Testis (tissue), 3 donors: ENCODE measurements around the gene P2RY1. TPM values are rescaled to one million over a fixed set of nuclear protein-coding genes. Genes with fewer than 3 reads are reported as not detected.

ENCODE experiments used
- DNase-seq: peaks from one replicate; pipeline ENCODE4 v3.0.0-alpha.2; 2019
- H3K27ac ChIP-seq, 2 donors: fragments of 200-600 bp; sonication (generic); one replicate each; pipeline ENCODE4 v1.5.1; 2019
- H3K27me3 ChIP-seq: fragments of 200-600 bp; sonication (generic); one replicate; pipeline ENCODE4 v1.5.1; 2019
- H3K36me3 ChIP-seq: fragments of 200-600 bp; sonication (generic); one replicate; pipeline ENCODE4 v1.5.1; 2017; ENCODE audit warnings: low read depth; ENCODE audit errors: missing control alignments
- H3K4me1 ChIP-seq: fragments of 200-600 bp; sonication (generic); one replicate; pipeline ENCODE4 v1.5.1; 2019
- H3K4me3 ChIP-seq, 2 donors: fragments of 200-600 bp; sonication (generic); one replicate each; pipeline ENCODE4 v1.5.1; 2017 to 2019
- H3K9me3 ChIP-seq: fragments of 200-600 bp; sonication (generic); one replicate; pipeline ENCODE4 v1.5.1; 2017
- POLR2A ChIP-seq: fragments of 450-650 bp; IDR thresholded peaks from one replicate; pipeline ENCODE4 v1.6.1; 2017; ENCODE audit warnings: antibody characterized with exemption, mild to moderate bottlenecking, moderate library complexity
- WGBS, 2 donors: methylation state at CpG; one replicate each; pipeline ENCODE4 v1.1.5; 2018; 5-methylcytosine and 5-hydroxymethylcytosine counted together
- intact Hi-C: fragments of 100-400 bp; cut with DNase I; formaldehyde crosslinking; loops from one replicate; pipeline ENCODE4 v1.15.1; 2023; ENCODE audit warnings: low total_unique reads
- polyA plus RNA-seq: library from polyadenylated mRNA; stranded (reverse); fragments of 350-450 nt; fragmentation: Illumina TruSeq; extraction: RNeasy Lipid Tissue Mini Kit (QIAGEN cat#74804); gene quantifications from one replicate; pipeline ENCODE4 v1.2.3, GENCODE V29; 2014; ENCODE audit warnings: low read depth, low replicate concordance; ENCODE audit not compliant: insufficient read depth
- small RNA-seq, 2 donors: library from RNA; depleted of rRNA; stranded (forward); fragments of <200 nt; gene quantifications; one replicate each; pipeline ENCODE3, GENCODE V24; 2016
- total RNA-seq, 2 donors: library from RNA; depleted of rRNA; stranded (reverse); fragments of >200 nt; gene quantifications; one replicate each; pipeline ENCODE4 v1.2.3, GENCODE V29; 2016
- TF ChIP-seq, protein P1 (sequence below), 3 experiments: fragments of 450-650 bp in 2 of 3; fragments of 200-600 bp in 1 of 3; sonication (generic) in 1 of 3; IDR thresholded peaks; one replicate each; pipeline ENCODE4 v1.5.1; 2016 to 2019; ENCODE audit warnings: antibody characterized with exemption in 3 of 3, mild to moderate bottlenecking in 2 of 3, moderate library complexity in 1 of 3

Gene P2RY1
- total and polyA plus RNA-seq, 3 donors from 2014 or later: 2.0 to 8.2 (median 6.4) TPM

DNA sequence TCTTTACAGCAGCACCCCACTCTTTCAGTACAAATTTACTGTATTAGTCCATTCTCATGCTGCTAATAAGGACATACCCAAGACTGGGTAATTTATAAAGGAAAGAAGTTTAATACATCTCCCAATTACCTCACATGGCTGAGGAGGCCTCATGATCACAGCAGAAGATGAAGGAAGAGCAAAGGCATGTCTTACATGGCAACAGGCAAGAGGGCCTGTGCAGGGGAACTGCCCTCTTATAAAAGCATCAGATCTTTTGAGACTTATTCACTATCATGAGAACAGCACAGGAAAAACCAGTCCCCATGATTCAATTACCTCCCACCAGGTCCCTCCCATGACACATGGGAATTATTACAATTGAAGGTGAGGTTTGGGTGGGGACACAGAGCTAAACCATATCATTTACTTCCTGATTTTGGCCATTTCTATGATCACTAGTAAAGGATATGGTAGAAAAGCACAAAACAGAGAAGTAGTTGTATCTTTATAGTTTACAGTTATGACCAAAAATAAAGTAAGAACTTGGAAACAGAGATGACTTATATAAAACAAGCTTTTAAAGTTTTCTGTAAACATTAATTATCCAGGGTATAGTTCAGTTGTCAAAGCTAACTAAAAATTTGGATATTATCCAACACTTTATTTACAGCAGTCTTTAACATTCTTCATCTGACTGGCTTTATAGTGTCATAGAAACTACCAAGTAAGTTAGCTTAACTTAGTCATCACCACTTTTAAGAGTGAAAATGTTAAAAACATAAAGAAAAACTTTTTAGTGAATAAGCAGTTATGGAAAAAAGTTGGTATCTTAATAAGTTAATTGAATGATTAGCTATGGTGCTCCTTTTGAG, 40.2 kb downstream of the P2RY1 start:
- H3K4me1 ChIP-seq: no peaks in the 10 kb centered on the region
- no peak for DNase-seq
- no peak overlapping the region for H3K27ac ChIP-seq
- H3K4me3 ChIP-seq: no peak overlapping the region
- H3K27me3 ChIP-seq: no peaks in the 10 kb centered on the region
- intact Hi-C loops: no loop called here
- H3K36me3 ChIP-seq: no peaks in the 10 kb centered on the region
- no peaks in the 10 kb centered on the region for H3K9me3 ChIP-seq
- TF ChIP-seq POLR2A: no peak
- TF ChIP-seq, protein P1, sequence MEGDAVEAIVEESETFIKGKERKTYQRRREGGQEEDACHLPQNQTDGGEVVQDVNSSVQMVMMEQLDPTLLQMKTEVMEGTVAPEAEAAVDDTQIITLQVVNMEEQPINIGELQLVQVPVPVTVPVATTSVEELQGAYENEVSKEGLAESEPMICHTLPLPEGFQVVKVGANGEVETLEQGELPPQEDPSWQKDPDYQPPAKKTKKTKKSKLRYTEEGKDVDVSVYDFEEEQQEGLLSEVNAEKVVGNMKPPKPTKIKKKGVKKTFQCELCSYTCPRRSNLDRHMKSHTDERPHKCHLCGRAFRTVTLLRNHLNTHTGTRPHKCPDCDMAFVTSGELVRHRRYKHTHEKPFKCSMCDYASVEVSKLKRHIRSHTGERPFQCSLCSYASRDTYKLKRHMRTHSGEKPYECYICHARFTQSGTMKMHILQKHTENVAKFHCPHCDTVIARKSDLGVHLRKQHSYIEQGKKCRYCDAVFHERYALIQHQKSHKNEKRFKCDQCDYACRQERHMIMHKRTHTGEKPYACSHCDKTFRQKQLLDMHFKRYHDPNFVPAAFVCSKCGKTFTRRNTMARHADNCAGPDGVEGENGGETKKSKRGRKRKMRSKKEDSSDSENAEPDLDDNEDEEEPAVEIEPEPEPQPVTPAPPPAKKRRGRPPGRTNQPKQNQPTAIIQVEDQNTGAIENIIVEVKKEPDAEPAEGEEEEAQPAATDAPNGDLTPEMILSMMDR (IDR thresholded peaks at IDR 0.05): no peak

GRCh38 chr3:152879130-152879789, 44.3 kb downstream of the P2RY1 start:
- H3K36me3 ChIP-seq: no peaks in the 10 kb centered on the region
- H3K9me3 ChIP-seq: no peaks in the 10 kb centered on the region
- H3K4me3 ChIP-seq: no peak overlapping the region
- TF ChIP-seq, protein P1 (IDR thresholded peaks at IDR 0.05): no peak
- TF ChIP-seq POLR2A: no peak
- no peak for DNase-seq
- H3K27ac ChIP-seq: no peak overlapping the region
- intact Hi-C loops: no loop called here
- H3K27me3 ChIP-seq: no peaks in the 10 kb centered on the region
- 72 to 93% methylated on average over 8 of the region's 8 CpGs for WGBS, 2 donors
- H3K4me1 ChIP-seq: no peaks in the 10 kb centered on the region

DNA sequence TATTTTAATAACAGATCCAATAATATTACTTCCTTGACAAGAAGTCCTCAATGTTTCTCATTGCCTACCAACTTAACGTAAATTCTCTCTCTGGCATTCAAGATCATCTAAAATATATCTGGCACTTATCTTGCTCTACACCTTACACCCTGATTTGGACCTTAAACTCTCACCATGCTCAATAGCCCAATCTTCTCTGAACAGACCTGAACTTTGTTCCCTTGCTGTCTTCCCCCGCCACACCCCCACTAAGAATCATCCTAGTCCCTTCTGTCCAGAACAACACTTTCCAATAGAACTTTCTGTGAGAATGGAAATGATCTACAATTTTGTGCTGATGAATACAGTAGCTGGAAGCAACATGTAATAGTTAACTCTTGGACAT, 44.9 kb downstream of the P2RY1 start:
- Histone ChIP-seq H3K9me3 (no peaks in the 10 kb centered on the region), H3K36me3 (no peaks in the 10 kb centered on the region), H3K4me1 (no peaks in the 10 kb centered on the region), H3K27me3 (no peaks in the 10 kb centered on the region), H3K4me3 (no peak overlapping the region), H3K27ac (no peak overlapping the region)
- no peak for DNase-seq
- 71 to 90% methylated on average over 2 of the region's 2 CpGs for WGBS, 2 donors
- TF ChIP-seq, protein P1 (IDR thresholded peaks at IDR 0.05): no peak
- no peak for TF ChIP-seq POLR2A
- intact Hi-C loops: no loop called here

GRCh38 chr3:152885076-152885475, 50.1 kb downstream of the P2RY1 start:
- no peak for DNase-seq
- H3K9me3 ChIP-seq: no peaks in the 10 kb centered on the region
- no peak for TF ChIP-seq POLR2A
- TF ChIP-seq, protein P1 (IDR thresholded peaks at IDR 0.05): no peak
- H3K27me3 ChIP-seq: no peaks in the 10 kb centered on the region
- intact Hi-C loops: no loop called here
- no peaks in the 10 kb centered on the region for H3K4me1 ChIP-seq
- H3K36me3 ChIP-seq: no peaks in the 10 kb centered on the region
- H3K4me3 ChIP-seq: no peak overlapping the region
- no peak overlapping the region for H3K27ac ChIP-seq
- WGBS, 2 donors: 54 to 71% methylated on average over 1 of the region's 1 CpG

Small RNA genes lying within 50 kb of the gene (small RNA-seq; reads per million reads assigned to genes)
- gene ATP5MGP5: 0 reads per million in 2 donors
